Endothelial cell of umbilical vein (primary cell): Measurements from ENCODE around the gene MARCKSL1. TPM values are rescaled to one million over a fixed set of nuclear protein-coding genes. Genes with fewer than 3 reads are reported as not detected.

Experiments used
- BruUV-seq: library from RNA; stranded (reverse); fragments of 400-500 nt; replicated peaks from 2 replicates; lab custom pipeline; 2021; lab: Mats Ljungman, UMichigan
- CTCF ChIA-PET: fragments of 300-600, 350-600 bp; sonication (Branson Sonifier 250); formaldehyde crosslinking; loops from one replicate; lab custom pipeline; 2021; ENCODE audit warnings: antibody characterized with exemption, inconsistent platforms; lab: Charles Lee
- POLR2A ChIA-PET: fragments of 300-600, 350-600 bp; sonication (Branson Sonifier 250); formaldehyde crosslinking; loops from one replicate; lab custom pipeline; 2021; ENCODE audit warnings: antibody characterized with exemption, inconsistent platforms; lab: Charles Lee
- DNase-seq: peaks from one replicate; pipeline ENCODE4 v3.0.0-alpha.2; 2011; ENCODE audit warnings: low read depth, low spot score
- FAIRE-seq: peaks from 2 replicates; lab custom pipeline; 2011; peaks lifted over from hg19 to GRCh38; lab: Jason Lieb, UNC
- H2AFZ ChIP-seq: 2 replicates; pipeline ENCODE4 v1.6.0; 2012; ENCODE audit warnings: low read depth, low read length, control low read depth, inconsistent platforms
- H3K27ac ChIP-seq: 2 replicates; pipeline ENCODE4 v1.5.1; 2011; ENCODE audit warnings: low read depth, mild to moderate bottlenecking, control low read depth, low read length, moderate library complexity; ENCODE audit not compliant: insufficient read depth
- H3K27me3 ChIP-seq, 2 experiments: 2 replicates each; pipeline versions ENCODE4 v1.6.0 to v1.6.1; 2011; ENCODE audit warnings: low read length in 2 of 2, mixed read lengths in 1 of 2; ENCODE audit not compliant: control insufficient read depth in 2 of 2, insufficient read depth in 2 of 2
- H3K36me3 ChIP-seq, 2 experiments: 2 replicates in 1 of 2; 3 replicates in 1 of 2; pipeline ENCODE4 v1.5.1; 2011; ENCODE audit warnings: low read length in 2 of 2, mild to moderate bottlenecking in 1 of 2, moderate library complexity in 1 of 2; ENCODE audit not compliant: control insufficient read depth in 2 of 2, insufficient read depth in 2 of 2; ENCODE audit errors: extremely low read depth in 1 of 2
- H3K4me1 ChIP-seq: 3 replicates; pipeline ENCODE4 v1.5.1; 2011; ENCODE audit warnings: mild to moderate bottlenecking, low read length; ENCODE audit not compliant: control insufficient read depth, insufficient read depth; ENCODE audit errors: extremely low read depth
- H3K4me2 ChIP-seq: 2 replicates; pipeline ENCODE4 v1.6.1; 2011; ENCODE audit warnings: low read length, control low read depth, mixed read lengths; ENCODE audit not compliant: insufficient read depth
- H3K4me3 ChIP-seq, 3 experiments: fragments of 200-600 bp in 1 of 3; sonication (generic), shearing (Covaris generic) in 1 of 3; replicated peaks in 1 of 3; 2 replicates each; pipeline ENCODE4 v1.5.1; 2011 to 2016; ENCODE audit warnings: control low read depth in 3 of 3, low read length in 3 of 3, mild to moderate bottlenecking in 2 of 3, inconsistent platforms in 1 of 3, low read depth in 1 of 3, moderate library complexity in 1 of 3; ENCODE audit not compliant: insufficient read depth in 1 of 3
- H3K79me2 ChIP-seq: 2 replicates; pipeline ENCODE4 v1.6.0; 2012; ENCODE audit warnings: low read length, inconsistent platforms; ENCODE audit not compliant: control insufficient read depth, insufficient read depth
- H3K9ac ChIP-seq: replicated peaks from 2 replicates; pipeline ENCODE3; 2011; ENCODE audit warnings: low read length, control low read depth; ENCODE audit not compliant: insufficient read depth; ENCODE audit errors: extremely low read depth
- H3K9me1 ChIP-seq: replicated peaks from 3 replicates; pipeline ENCODE4 v1.6.0; 2011; ENCODE audit warnings: mild to moderate bottlenecking, low read length; ENCODE audit not compliant: control insufficient read depth, insufficient read depth; ENCODE audit errors: extremely low read depth
- H3K9me3 ChIP-seq: replicated peaks from 2 replicates; pipeline ENCODE4 v1.5.1; 2012; ENCODE audit warnings: low read length, inconsistent platforms; ENCODE audit not compliant: control insufficient read depth, insufficient read depth
- H4K20me1 ChIP-seq: replicated peaks from 2 replicates; pipeline ENCODE3; 2011; ENCODE audit warnings: mild to moderate bottlenecking, low read length; ENCODE audit not compliant: control insufficient read depth, insufficient read depth; ENCODE audit errors: extremely low read depth
- CTCF ChIP-seq, 2 donors: IDR thresholded peaks; 1 replicate in 1 of 2; 2 replicates in 1 of 2; pipeline ENCODE4 v1.5.1; 2011; ENCODE audit warnings: low read length in 2 of 2, mild to moderate bottlenecking in 2 of 2, moderate library complexity in 2 of 2, control low read depth in 1 of 2, inconsistent platforms in 1 of 2, low read depth in 1 of 2; ENCODE audit not compliant: insufficient read depth in 1 of 2; ENCODE audit errors: extremely low read depth in 1 of 2
- EZH2 ChIP-seq: IDR thresholded peaks from 2 replicates; pipeline ENCODE4 v1.6.1; 2012; ENCODE audit warnings: borderline replicate concordance, low read depth, mild to moderate bottlenecking, moderate library complexity, low read length, inconsistent platforms; ENCODE audit not compliant: severe bottlenecking
- FOS ChIP-seq: IDR thresholded peaks from 2 replicates; pipeline ENCODE4 v1.6.1; 2011; ENCODE audit warnings: mild to moderate bottlenecking, low read length, moderate library complexity, borderline replicate concordance; ENCODE audit not compliant: insufficient read depth
- GATA2 ChIP-seq: IDR thresholded peaks from 2 replicates; pipeline ENCODE4 v1.7.0; 2011; ENCODE audit warnings: low read depth, mild to moderate bottlenecking, moderate library complexity, mixed read lengths, low read length; ENCODE audit not compliant: insufficient read length, insufficient read depth
- JUN ChIP-seq: IDR thresholded peaks from 2 replicates; pipeline ENCODE4 v1.6.1; 2011; ENCODE audit warnings: borderline replicate concordance, low read depth; ENCODE audit not compliant: insufficient read length, insufficient read depth
- MAX ChIP-seq: IDR thresholded peaks from 2 replicates; pipeline ENCODE4 v1.6.1; 2011; ENCODE audit not compliant: insufficient read depth, insufficient read length
- MYC ChIP-seq: IDR thresholded peaks from one replicate; pipeline ENCODE4 v1.6.1; 2011; ENCODE audit warnings: mild to moderate bottlenecking, low read depth, low read length
- POLR2A ChIP-seq: IDR thresholded peaks from 2 replicates; pipeline ENCODE4 v1.6.1; 2012; ENCODE audit warnings: low read depth, mild to moderate bottlenecking, control low read depth, low read length
- POLR2AphosphoS5 ChIP-seq: IDR thresholded peaks from 2 replicates; pipeline ENCODE4 v1.6.1; 2012; ENCODE audit warnings: low read depth, mild to moderate bottlenecking, control low read depth, low read length, moderate library complexity; ENCODE audit not compliant: insufficient read depth
- dilution Hi-C: fragments of 300-500 bp; cut with MboI; formaldehyde crosslinking; loops from one replicate; pipeline ENCODE4 v1.15.0; 2019; ENCODE audit warnings: low sequenced_read_pairs; ENCODE audit not compliant: extremely low pct_ligation_motif_present
- intact Hi-C: fragments of 100-400 bp; cut with micrococcal nuclease; formaldehyde crosslinking; loops from one replicate; pipeline ENCODE4 v1.10.0; 2022
- polyA plus RNA-seq, 4 experiments: library from polyadenylated mRNA; depleted of rRNA in 3 of 4; stranded (reverse) in 3 of 4; unstranded in 1 of 4; fragments of >200 nt; gene quantifications; 2 replicates each; pipeline versions ENCODE4 v1.2.1 to v1.2.3, GENCODE V29; 2011 to 2012; ENCODE audit warnings: missing spikeins in 1 of 4
- total RNA-seq: library from RNA; stranded (reverse); gene quantifications from 2 replicates; pipeline ENCODE4 v1.2.3, GENCODE V29; 2021

MARCKSL1 gene
- total and polyA plus RNA-seq, 2 donors (not counting 3 experiments of a cell fraction or from before 2014, with no cell fraction given) = 265 to 318 TPM

GRCh38 chr1:32334274-32334861, 1.7 kb downstream of the MARCKSL1 start:
- Histone ChIP-seq H4K20me1 (no peaks in the 10 kb centered on the region), H3K27me3 (no peaks in the 10 kb centered on the region), H3K9me3 (no peaks in the 10 kb centered on the region), H3K9me1 (no peaks in the 10 kb centered on the region), H3K4me3 (peak overlapping the region; percentile 28 to 87 (median 80)), H3K79me2 (peaks cover 19% of the 10 kb centered on the region), H3K4me2 (peak overlapping the region; percentile 60), H3K4me1 (peaks cover 14% of the 10 kb centered on the region), H3K27ac (no peak overlapping the region), H2AFZ (no peak overlapping the region), H3K9ac (peak overlapping the region; percentile 77), H3K36me3 (peaks cover 11 to 35% of the 10 kb centered on the region in 2 experiments)
- TF ChIP-seq POLR2A = peak; percentile 59
- no peak for TF ChIP-seq MYC
- intact Hi-C loops (loop anchor here (2.0 kb wide), 2 partner anchors 60 to 86 kb away; partner anchors contain the start of gene BSDC1), dilution Hi-C loops (no loop called here)
- POLR2A ChIA-PET = interaction anchor here (2.1 kb wide), 1 partner anchor 18 kb away, joined by 50 read pairs; no protein-coding TSS in a partner anchor
- FAIRE-seq (peak; percentile 58), DNase-seq (no peak)
- no TSS peak for BruUV-seq
- CTCF ChIA-PET = interaction anchor here (0.5 to 1.0 kb wide), 3 partner anchors 13 to 119 kb away, joined by 3 to 6 read pairs (median 3); no protein-coding TSS in a partner anchor

- Histone ChIP-seq H3K9ac (no peak overlapping the region), H3K9me1 (no peaks in the 10 kb centered on the region), H4K20me1 (no peaks in the 10 kb centered on the region), H2AFZ (no peak overlapping the region), H3K4me1 (peaks cover 14% of the 10 kb centered on the region), H3K9me3 (no peaks in the 10 kb centered on the region), H3K36me3 (peaks cover 11 to 42% of the 10 kb centered on the region in 2 experiments), H3K4me2 (no peak overlapping the region), H3K79me2 (peaks cover 19% of the 10 kb centered on the region), H3K27ac (no peak overlapping the region), H3K27me3 (no peaks in the 10 kb centered on the region), H3K4me3 (peak overlapping the region in 1 of 3 experiments; percentile 80)
- intact Hi-C loops = no loop called here
- FAIRE-seq = no peak
- BruUV-seq = TSS peak; percentile 43
- TF ChIP-seq MAX (no peak), GATA2 (no peak), EZH2 (no peak), JUN (no peak), FOS (no peak), POLR2AphosphoS5 (no peak), MYC (no peak), POLR2A (no peak), CTCF (IDR thresholded peaks at IDR 0.05; ENCODE audit: extremely low read depth in 1 of 2, insufficient read depth in 1 of 2, low read depth in 1 of 2, low read length in 2 of 2) (no peak)
- dilution Hi-C loops = no loop called here
- CTCF ChIA-PET = interaction anchor here (0.7 to 1.3 kb wide), 3 partner anchors 13 to 118 kb away, joined by 3 to 6 read pairs (median 4); no protein-coding TSS in a partner anchor
- POLR2A ChIA-PET = interaction anchor here (0.6 to 1.2 kb wide), 3 partner anchors 9 to 65 kb away, joined by 4 to 5 read pairs (median 4); no protein-coding TSS in a partner anchor
- no peak for DNase-seq
Measured at GRCh38 chr1:32333251-32333963, 2.6 kb downstream of the MARCKSL1 start.
